ENCODE results near the gene XRCC3.
"Not testable (repeated sequence)": the region's sequence is repeated elsewhere in the genome, so short reads cannot be mapped to it uniquely, and the experiment has no call there.

XRCC3 gene

DNA sequence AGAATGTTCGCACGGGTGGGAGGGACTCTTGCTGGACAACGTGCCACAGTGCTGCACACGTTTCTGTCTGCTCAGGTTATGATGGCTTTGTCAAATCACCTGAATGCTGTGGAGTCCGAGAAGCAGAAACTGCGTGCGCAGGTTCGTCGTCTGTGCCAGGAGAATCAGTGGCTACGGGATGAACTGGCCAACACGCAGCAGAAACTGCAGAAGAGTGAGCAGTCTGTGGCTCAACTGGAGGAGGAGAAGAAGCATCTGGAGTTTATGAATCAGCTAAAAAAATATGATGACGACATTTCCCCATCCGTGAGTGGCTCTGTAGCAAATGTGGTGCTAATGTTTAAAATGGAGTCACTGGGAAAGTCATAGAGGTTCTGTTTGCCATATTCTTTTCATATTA, 57.8 kb downstream of the XRCC3 start:
- no peak for DNase-seq
- intact Hi-C loops (cut with DNase I), result no loop called here

- intact Hi-C loops (cut with DNase I), result no loop called here
- no peak for DNase-seq
These were observed 58.5 kb downstream of the XRCC3 start for GRCh38 chr14:103656756-103657133.

DNA sequence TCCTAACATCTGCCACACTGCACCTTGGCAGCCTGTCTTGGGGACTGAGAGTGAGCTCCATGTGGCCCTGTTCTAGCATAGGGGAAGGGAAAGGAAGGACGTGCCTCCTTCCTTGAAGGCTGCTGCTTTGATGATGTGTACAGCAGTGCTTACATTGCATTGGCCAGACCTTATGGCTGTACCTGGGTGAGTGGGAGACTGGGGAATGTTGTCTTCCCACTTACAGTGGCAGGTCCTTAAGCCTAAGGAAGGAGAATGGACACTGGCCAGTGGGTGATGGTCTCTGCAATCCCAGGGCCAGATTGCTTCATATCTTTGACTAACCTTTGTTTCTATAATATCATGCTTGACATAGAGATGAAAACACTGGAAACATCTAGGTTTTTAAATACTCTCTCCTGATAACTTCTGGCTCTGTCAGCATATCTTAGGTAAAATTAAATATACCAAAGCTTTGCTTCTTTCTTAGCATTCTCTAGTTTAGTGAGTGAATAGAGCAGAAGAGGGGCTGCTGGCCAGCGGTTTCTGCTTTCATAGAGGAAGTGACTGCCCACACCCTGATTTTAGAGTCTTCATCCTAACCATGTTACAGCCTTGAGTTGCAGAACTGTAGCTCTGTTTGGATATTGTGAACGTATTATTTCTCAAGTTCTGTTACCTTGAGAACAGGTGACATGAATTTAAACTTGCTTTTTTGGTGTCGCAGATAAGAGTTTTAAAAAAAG, 59.1 kb downstream of the XRCC3 start:
- intact Hi-C loops (cut with DNase I), result no loop called here

GRCh38 chr14:103654619-103655018, 60.6 kb downstream of the XRCC3 start:
- intact Hi-C loops (cut with DNase I), result no loop called here
- DNase-seq, result no peak

More for the DNA sequence above, 59.1 kb downstream of the XRCC3 start:
- no peak for DNase-seq

- intact Hi-C loops (cut with DNase I), result no loop called here
- DNase-seq, result no peak
These were observed 61.4 kb downstream of the XRCC3 start for GRCh38 chr14:103653805-103654204.

- DNase-seq; intact Hi-C loops (cut with DNase I): not testable (repeated sequence)
These were observed 61.9 kb downstream of the XRCC3 start for GRCh38 chr14:103653336-103653735.

DNA sequence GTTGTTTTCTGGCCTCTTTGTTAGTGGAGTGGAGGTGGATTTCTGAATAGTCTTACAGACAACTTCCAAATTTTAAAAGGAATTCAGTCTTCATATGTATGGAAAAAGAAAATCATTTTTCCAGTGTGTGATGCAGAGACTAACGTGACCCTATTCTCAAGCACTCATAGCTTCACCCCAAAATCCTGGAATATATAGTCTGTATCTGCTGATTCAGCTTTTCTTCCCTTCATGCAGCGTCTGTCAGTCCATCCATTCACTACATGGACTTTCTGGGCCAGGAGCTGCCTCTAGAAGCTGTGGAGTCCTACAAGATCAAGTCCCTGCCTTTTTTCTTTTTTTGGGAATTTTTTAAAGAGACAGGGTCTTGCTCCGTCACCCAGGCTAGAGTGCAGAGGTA, 62.4 kb downstream of the XRCC3 start:
- intact Hi-C loops (cut with DNase I), result no loop called here
- DNase-seq, result no peak

DNA sequence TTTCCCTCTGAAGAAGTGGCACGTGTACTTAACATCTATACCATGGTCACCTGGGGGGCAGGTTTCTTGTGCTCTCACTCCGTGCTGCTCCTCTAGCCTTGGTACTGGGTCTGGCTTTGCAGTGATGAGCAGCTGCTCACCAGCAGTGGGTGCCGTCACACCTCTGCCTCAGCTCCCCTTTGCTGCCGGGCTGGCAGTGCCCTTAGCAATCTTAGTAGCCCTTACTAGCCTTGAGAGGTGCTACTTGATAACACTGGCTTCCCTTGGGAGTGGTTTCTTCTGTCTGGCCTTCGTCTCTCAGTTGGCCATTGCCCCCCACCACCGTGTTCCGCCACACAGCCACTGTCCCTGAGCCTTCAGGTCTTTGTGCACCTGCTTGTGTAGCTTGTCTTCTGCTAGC, 63.7 kb downstream of the XRCC3 start:
- DNase-seq, result no peak
- intact Hi-C loops (cut with DNase I), result no loop called here

GRCh38 chr14:103650213-103650612, 65.0 kb downstream of the XRCC3 start:
- intact Hi-C loops (cut with DNase I), result no loop called here
- no peak for DNase-seq

GRCh38 chr14:103649001-103649400, 66.2 kb downstream of the XRCC3 start:
- intact Hi-C loops (cut with DNase I), result no loop called here

More at GRCh38 chr14:103649001-103649400, 66.2 kb downstream of the XRCC3 start:
- no peak for DNase-seq

All from head of caudate nucleus (tissue), 42 donors.